NCI-H1048 (cell line): Measurements from ENCODE around the gene PPP1R16B.

Experiments used
- DNase-seq: peaks from one replicate; lab custom pipeline; 2025; lab: John Stamatoyannopoulos, UW

PPP1R16B gene

DNA sequence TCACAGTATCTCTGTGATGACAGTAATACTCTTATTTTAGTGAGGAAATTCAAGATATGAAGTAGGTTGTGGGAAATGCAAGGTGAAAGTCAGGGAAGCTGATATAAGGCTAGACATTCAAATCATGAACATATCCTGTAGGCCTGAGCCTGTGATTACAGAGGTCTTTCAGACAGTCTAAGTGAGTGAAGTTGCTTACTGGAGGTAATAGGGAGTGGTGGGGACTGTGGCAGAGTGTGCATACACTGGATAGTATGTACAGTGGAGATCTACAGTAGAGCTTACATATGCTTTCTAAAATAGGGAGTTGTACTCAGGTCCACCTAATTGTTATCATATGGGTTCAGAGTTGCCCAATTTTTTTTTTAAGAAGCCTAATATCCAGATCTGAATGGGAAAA lies 159.8 kb downstream of the PPP1R16B start:
- DNase-seq = no peak

DNA sequence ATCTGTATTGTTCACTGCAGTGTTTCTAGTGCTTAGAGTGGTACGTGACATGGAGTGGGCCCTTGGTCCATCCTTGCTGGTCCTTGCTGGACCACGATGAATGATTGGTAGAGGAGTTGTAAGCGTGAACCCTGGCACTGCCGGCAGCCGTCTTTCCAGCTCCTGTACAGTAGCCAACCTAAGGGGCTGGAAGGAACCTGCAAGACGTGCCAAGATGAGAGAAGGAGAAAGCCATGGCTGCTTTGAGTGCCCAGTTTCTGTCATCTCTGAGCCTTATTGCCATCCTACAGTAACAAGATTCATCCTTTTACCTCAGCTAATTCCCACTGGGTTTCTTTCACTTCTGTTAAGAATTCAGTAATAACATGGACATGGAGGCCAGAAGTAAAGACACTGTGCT lies 162.6 kb downstream of the PPP1R16B start:
- DNase-seq = no peak

DNA sequence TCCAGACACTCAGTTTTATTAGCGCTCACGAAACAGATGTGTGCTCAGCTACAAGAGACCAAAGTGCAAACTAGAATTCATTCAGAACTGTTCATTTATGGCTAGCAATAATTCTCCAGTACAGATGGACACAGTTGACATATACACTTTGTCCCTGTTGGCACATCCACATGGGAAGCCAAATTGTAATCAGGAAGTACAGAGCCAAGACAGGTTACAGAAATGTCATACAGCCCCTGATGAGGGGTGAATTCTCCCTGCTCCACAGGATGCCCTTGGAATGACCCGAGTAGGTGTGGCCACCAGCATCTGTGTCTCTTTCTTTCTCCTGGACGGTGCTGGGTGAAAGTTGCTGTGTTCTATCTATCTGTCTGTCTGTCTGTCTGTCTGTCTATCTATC lies 164.2 kb downstream of the PPP1R16B start:
- DNase-seq = no peak

DNA sequence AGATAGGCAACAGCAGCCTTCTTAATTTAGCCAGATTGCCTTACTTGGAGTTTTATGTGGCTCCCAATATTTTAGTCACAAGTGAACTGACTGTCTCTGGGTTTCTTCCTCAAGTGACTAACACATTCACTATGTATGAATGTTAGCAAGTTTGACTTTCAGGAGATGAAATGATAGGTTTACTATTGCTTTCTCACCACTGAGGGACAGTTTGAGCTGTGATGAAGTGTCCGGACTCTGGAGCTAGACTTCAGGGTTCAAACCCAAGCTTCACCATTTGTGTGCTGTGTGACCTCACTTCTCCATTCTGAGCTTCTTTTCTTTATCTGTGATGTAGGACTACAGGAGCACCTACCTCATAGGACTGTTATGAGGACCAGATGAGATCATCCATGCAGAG lies 164.8 kb downstream of the PPP1R16B start:
- DNase-seq = no peak
